ENCODE data around the gene FERMT3.

The FERMT3 gene

GRCh38 chr11:64255135-64256128 is 48.9 kb downstream of the FERMT3 start:
- no peaks in the 10 kb centered on the region for H3K9me3 ChIP-seq (ENCODE audit: control insufficient read depth, low read length)
- H3K9ac ChIP-seq = no peak overlapping the region
- peak overlapping the region; percentile 15 for H3K27ac ChIP-seq
- H3K79me2 ChIP-seq = no peaks in the 10 kb centered on the region
- peaks cover 23% of the 10 kb centered on the region for H3K4me1 ChIP-seq
- no peaks in the 10 kb centered on the region for H3K36me3 ChIP-seq (ENCODE audit: control insufficient read depth, insufficient read depth, low read length)
- H2AFZ ChIP-seq = no peak overlapping the region
- no peak overlapping the region for H3K4me3 ChIP-seq (ENCODE audit: low read depth, low read length)
- H3K27me3 ChIP-seq (ENCODE audit: control insufficient read depth, insufficient read depth, low read length) = no peaks in the 10 kb centered on the region
- no peak overlapping the region for H3K4me2 ChIP-seq (ENCODE audit: low read length)
- TF ChIP-seq CTCF (IDR thresholded peaks at IDR 0.05) = no peak

GRCh38 chr11:64256300-64256699 is 49.8 kb downstream of the FERMT3 start:
- Histone ChIP-seq H3K27me3 (ENCODE audit: control insufficient read depth, insufficient read depth, low read length) (no peaks in the 10 kb centered on the region), H3K9me3 (ENCODE audit: control insufficient read depth, low read length) (no peaks in the 10 kb centered on the region), H2AFZ (no peak overlapping the region), H3K27ac (no peak overlapping the region), H3K36me3 (ENCODE audit: control insufficient read depth, insufficient read depth, low read length) (no peaks in the 10 kb centered on the region), H3K4me2 (ENCODE audit: low read length) (no peak overlapping the region), H3K4me3 (ENCODE audit: low read depth, low read length) (no peak overlapping the region), H3K79me2 (no peaks in the 10 kb centered on the region), H3K4me1 (peaks cover 23% of the 10 kb centered on the region), H3K9ac (no peak overlapping the region)
- no peak for TF ChIP-seq CTCF (IDR thresholded peaks at IDR 0.05)

GRCh38 chr11:64258356-64258755 is 51.8 kb downstream of the FERMT3 start:
- no peak overlapping the region for H3K4me2 ChIP-seq (ENCODE audit: low read length)
- no peak overlapping the region for H2AFZ ChIP-seq
- H3K9ac ChIP-seq = no peak overlapping the region
- H3K27me3 ChIP-seq (ENCODE audit: control insufficient read depth, insufficient read depth, low read length) = no peaks in the 10 kb centered on the region
- H3K4me3 ChIP-seq (ENCODE audit: low read depth, low read length) = no peak overlapping the region
- no peak overlapping the region for H3K27ac ChIP-seq
- no peaks in the 10 kb centered on the region for H3K36me3 ChIP-seq (ENCODE audit: control insufficient read depth, insufficient read depth, low read length)
- H3K9me3 ChIP-seq (ENCODE audit: control insufficient read depth, low read length) = no peaks in the 10 kb centered on the region
- H3K4me1 ChIP-seq = peaks cover 23% of the 10 kb centered on the region
- H3K79me2 ChIP-seq = no peaks in the 10 kb centered on the region
- no peak for TF ChIP-seq CTCF (IDR thresholded peaks at IDR 0.05)

GRCh38 chr11:64258946-64259532 is 52.5 kb downstream of the FERMT3 start:
- Histone ChIP-seq H2AFZ (no peak overlapping the region), H3K36me3 (ENCODE audit: control insufficient read depth, insufficient read depth, low read length) (no peaks in the 10 kb centered on the region), H3K9ac (no peak overlapping the region), H3K27me3 (ENCODE audit: control insufficient read depth, insufficient read depth, low read length) (no peaks in the 10 kb centered on the region), H3K27ac (no peak overlapping the region), H3K79me2 (no peaks in the 10 kb centered on the region), H3K4me1 (peaks cover 21% of the 10 kb centered on the region), H3K4me3 (ENCODE audit: low read depth, low read length) (no peak overlapping the region), H3K4me2 (ENCODE audit: low read length) (no peak overlapping the region), H3K9me3 (ENCODE audit: control insufficient read depth, low read length) (no peaks in the 10 kb centered on the region)
- TF ChIP-seq CTCF (IDR thresholded peaks at IDR 0.05) = no peak

Measured in parathyroid adenoma (tissue), 2 donors.